ENCODE results near the gene CLDN12.

DNA sequence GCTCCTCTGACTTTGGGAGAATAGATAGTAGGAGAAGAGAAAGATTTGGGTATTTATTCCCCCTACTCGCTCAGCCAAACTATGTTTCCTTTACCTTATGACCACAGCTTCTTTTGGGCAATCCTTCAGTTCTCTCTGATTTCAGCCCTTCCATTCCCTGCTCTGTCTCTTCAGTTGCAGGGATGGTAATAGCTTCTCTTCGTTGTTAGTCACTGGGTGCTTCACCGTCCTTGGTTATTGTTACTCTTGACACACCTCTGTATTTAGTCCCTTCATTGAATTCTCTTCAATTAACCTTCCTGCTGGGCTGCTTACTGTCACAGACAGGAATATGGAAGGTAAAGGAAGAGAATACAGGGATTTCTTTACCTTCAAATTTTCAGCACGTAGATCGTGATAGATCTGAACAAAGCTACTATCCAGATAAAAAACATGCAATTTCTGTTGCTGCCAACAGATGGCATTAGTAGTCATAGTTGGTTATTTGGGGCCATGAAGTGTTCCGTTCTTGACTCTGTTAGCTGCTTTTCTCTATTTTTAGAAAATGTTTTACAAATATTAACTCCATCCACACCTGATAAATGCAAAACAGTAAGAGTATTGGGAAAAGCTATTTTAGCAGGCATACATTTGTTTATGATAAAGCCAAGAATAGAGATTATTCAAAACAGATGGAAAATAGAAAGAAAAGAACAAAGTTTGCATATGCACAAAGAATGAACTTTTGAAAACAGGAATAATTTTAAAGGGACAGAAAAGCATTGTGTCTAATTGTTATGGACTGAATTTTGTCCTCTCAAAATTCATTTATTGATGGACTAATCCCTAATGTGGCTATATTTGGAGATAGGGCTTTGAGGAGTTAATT is 52.1 kb downstream of the CLDN12 start:
- TF ChIP-seq, protein P1, sequence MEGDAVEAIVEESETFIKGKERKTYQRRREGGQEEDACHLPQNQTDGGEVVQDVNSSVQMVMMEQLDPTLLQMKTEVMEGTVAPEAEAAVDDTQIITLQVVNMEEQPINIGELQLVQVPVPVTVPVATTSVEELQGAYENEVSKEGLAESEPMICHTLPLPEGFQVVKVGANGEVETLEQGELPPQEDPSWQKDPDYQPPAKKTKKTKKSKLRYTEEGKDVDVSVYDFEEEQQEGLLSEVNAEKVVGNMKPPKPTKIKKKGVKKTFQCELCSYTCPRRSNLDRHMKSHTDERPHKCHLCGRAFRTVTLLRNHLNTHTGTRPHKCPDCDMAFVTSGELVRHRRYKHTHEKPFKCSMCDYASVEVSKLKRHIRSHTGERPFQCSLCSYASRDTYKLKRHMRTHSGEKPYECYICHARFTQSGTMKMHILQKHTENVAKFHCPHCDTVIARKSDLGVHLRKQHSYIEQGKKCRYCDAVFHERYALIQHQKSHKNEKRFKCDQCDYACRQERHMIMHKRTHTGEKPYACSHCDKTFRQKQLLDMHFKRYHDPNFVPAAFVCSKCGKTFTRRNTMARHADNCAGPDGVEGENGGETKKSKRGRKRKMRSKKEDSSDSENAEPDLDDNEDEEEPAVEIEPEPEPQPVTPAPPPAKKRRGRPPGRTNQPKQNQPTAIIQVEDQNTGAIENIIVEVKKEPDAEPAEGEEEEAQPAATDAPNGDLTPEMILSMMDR (IDR thresholded peaks at IDR 0.05), result peak in 2 of 3 donors; percentile 59 to 62
- TF ChIP-seq POLR2A (IDR thresholded peaks at IDR 0.05) (no peak), EP300 (IDR thresholded peaks at IDR 0.05) (no peak)

Measured in ovary (tissue), 3 donors.